BJ (cell line): Measurements from ENCODE around the gene HTT. TPM values are rescaled to one million over a fixed set of nuclear protein-coding genes. Genes with fewer than 3 reads are reported as not detected.
"Not testable (repeated sequence)": the region's sequence is repeated elsewhere in the genome, so short reads cannot be mapped to it uniquely, and the experiment has no call there.

Experiments
- CTCF ChIA-PET: fragments of 350-600 bp; formaldehyde crosslinking; extraction: SDS; loops from one replicate; lab custom pipeline; 2021; ENCODE audit warnings: antibody characterized with exemption, inconsistent platforms; lab: Yijun Ruan, JAX
- POLR2A ChIA-PET: fragments of 300-600 bp; sonication (Branson Sonifier 250); formaldehyde crosslinking; extraction: SDS; loops from one replicate; lab custom pipeline; 2021; ENCODE audit warnings: antibody characterized with exemption; lab: Charles Lee
- DNase-seq: peaks from one replicate; pipeline ENCODE4 v3.0.0-alpha.2; 2011; ENCODE audit warnings: low read depth
- H3K27me3 ChIP-seq: 2 replicates; pipeline ENCODE4 v1.6.0; 2011; ENCODE audit warnings: low read length; ENCODE audit not compliant: control insufficient read depth, insufficient read depth
- H3K36me3 ChIP-seq: 2 replicates; pipeline ENCODE4 v1.5.1; 2011; ENCODE audit warnings: low read length; ENCODE audit not compliant: control insufficient read depth, insufficient read depth
- H3K4me3 ChIP-seq: 2 replicates; pipeline ENCODE4 v1.5.1; 2011; ENCODE audit warnings: low read depth, mild to moderate bottlenecking, control low read depth, low read length
- polyA plus RNA-seq: library from polyadenylated mRNA; depleted of rRNA; stranded (reverse); fragments of >200 nt; gene quantifications from 2 replicates; pipeline ENCODE4 v1.2.3, GENCODE V29; 2011
- TF ChIP-seq, protein P1 (sequence below): IDR thresholded peaks from 2 replicates; pipeline ENCODE4 v1.5.1; 2011; ENCODE audit warnings: low read depth, mild to moderate bottlenecking, control low read depth, inconsistent platforms, low read length, moderate library complexity; ENCODE audit not compliant: insufficient read depth

The HTT gene
- polyA plus RNA-seq, 1 experiment = 13.6 TPM

DNA sequence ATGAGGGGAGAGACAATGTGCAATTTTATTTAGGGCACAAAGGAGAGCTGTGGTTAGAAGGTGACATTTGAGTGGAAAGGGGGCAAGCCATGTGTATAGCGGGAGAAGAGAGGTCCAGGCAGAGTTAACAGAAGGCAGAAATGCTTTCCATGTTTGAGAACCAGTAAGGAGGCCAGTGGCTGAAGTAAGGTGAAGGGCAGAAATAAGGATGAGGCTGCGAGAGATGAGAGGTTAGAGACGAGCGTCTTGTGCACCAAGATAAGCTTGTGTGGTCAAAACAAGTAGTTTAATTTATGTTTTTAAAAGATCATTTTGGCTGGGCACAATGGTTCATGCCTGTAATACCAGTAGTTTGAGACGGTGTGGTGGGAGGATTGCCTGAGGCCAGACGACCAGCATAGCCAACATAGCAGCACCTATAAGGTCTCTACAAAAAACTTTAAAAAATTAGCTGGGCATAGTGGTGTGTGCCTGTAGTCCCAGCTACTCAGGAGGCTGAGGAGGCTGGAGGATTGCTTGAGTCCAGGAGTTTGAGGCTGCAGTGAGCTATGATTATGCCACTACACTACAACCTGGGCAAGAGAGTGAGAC, 8.5 kb downstream of the HTT start:
- POLR2A ChIA-PET = no interaction called here
- H3K4me3 ChIP-seq = no peak overlapping the region
- CTCF ChIA-PET = no interaction called here
- DNase-seq = no peak
- peaks cover 1% of the 10 kb centered on the region; the same call in 1 of the 2 replicates for H3K36me3 ChIP-seq
- TF ChIP-seq, protein P1, sequence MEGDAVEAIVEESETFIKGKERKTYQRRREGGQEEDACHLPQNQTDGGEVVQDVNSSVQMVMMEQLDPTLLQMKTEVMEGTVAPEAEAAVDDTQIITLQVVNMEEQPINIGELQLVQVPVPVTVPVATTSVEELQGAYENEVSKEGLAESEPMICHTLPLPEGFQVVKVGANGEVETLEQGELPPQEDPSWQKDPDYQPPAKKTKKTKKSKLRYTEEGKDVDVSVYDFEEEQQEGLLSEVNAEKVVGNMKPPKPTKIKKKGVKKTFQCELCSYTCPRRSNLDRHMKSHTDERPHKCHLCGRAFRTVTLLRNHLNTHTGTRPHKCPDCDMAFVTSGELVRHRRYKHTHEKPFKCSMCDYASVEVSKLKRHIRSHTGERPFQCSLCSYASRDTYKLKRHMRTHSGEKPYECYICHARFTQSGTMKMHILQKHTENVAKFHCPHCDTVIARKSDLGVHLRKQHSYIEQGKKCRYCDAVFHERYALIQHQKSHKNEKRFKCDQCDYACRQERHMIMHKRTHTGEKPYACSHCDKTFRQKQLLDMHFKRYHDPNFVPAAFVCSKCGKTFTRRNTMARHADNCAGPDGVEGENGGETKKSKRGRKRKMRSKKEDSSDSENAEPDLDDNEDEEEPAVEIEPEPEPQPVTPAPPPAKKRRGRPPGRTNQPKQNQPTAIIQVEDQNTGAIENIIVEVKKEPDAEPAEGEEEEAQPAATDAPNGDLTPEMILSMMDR = no peak
- no peaks in the 10 kb centered on the region for H3K27me3 ChIP-seq

GRCh38 chr4:3083732-3084131, 9.3 kb downstream of the HTT start:
- ChIA-PET POLR2A (no interaction called here), CTCF (interaction anchor here (0.6 kb wide), 1 partner anchor 23 kb away, joined by 3 read pairs; no protein-coding TSS in a partner anchor)
- TF ChIP-seq, protein P1 = no peak
- no peak for DNase-seq
- Histone ChIP-seq H3K36me3 (peaks cover 1% of the 10 kb centered on the region; the same call in 1 of the 2 replicates), H3K4me3 (no peak overlapping the region), H3K27me3 (no peaks in the 10 kb centered on the region)

- Histone ChIP-seq H3K36me3 (peaks cover 1% of the 10 kb centered on the region; the same call in 1 of the 2 replicates), H3K27me3 (no peaks in the 10 kb centered on the region), H3K4me3 (no peak overlapping the region)
- TF ChIP-seq, protein P1 = no peak
- no peak for DNase-seq
- ChIA-PET CTCF (interaction anchor here (0.9 kb wide), 1 partner anchor 23 kb away, joined by 3 read pairs; no protein-coding TSS in a partner anchor), POLR2A (no interaction called here)
Observed at GRCh38 chr4:3085948-3086670, 11.6 kb downstream of the HTT start.

- H3K4me3 ChIP-seq = no peak overlapping the region
- no peak for DNase-seq
- peaks cover 1% of the 10 kb centered on the region; the same call in 1 of the 2 replicates for H3K36me3 ChIP-seq
- TF ChIP-seq, protein P1 = no peak
- ChIA-PET CTCF (interaction anchor here (0.9 kb wide), 1 partner anchor 21 kb away, joined by 3 read pairs; no protein-coding TSS in a partner anchor), POLR2A (no interaction called here)
- no peaks in the 10 kb centered on the region for H3K27me3 ChIP-seq
Observed at GRCh38 chr4:3087115-3087797, 12.8 kb downstream of the HTT start.

- DNase-seq = no peak
- POLR2A ChIA-PET = no interaction called here
- no peaks in the 10 kb centered on the region for H3K27me3 ChIP-seq
- H3K36me3 ChIP-seq = peaks cover 5% of the 10 kb centered on the region
- TF ChIP-seq, protein P1 = no peak
- CTCF ChIA-PET = interaction anchor here (0.9 kb wide), 1 partner anchor 16 kb away, joined by 3 read pairs; no protein-coding TSS in a partner anchor
- no peak overlapping the region for H3K4me3 ChIP-seq
Observed at GRCh38 chr4:3091464-3091863, 17.0 kb downstream of the HTT start.

DNA sequence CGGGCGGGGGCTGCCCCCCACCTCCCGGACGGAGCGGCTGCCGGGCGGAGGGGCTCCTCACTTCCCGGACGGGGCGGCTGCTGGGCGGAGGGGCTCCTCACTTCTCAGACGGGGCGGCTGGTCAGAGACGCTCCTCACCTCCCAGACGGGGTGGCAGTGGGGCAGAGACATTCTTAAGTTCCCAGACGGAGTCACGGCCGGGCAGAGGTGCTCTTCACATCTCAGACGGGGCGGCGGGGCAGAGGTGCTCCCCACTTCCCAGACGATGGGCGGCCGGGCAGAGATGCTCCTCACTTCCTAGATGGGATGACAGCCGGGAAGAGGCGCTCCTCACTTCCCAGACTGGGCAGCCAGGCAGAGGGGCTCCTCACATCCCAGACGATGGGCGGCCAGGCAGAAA, 20.2 kb downstream of the HTT start:
- DNase-seq, H3K4me3 ChIP-seq, POLR2A ChIA-PET, CTCF ChIA-PET, H3K27me3 ChIP-seq, H3K36me3 ChIP-seq: not testable (repeated sequence)
